Activated naive CD8-positive, alpha-beta T cell treated with anti-CD3 and anti-CD28 coated beads, Interleukin-2, amount 50 U/mL, for 24 hours (primary cell): ENCODE measurements around the gene MEIOC.
"Not testable (repeated sequence)": the region's sequence is repeated elsewhere in the genome, so short reads cannot be mapped to it uniquely, and the experiment has no call there.

Source experiments
- ATAC-seq: fragments of 150-1000 bp; cut with Tn5 transposase; one replicate; pipeline ENCODE4 v1.10.0; 2021
- DNase-seq: peaks from one replicate; pipeline ENCODE4 v3.0.0; 2021
- H3K27ac Mint-ChIP-seq: one replicate; pipeline ENCODE4 v1.8.0; 2021; ENCODE audit warnings: mild to moderate bottlenecking, mixed read lengths
- H3K27me3 Mint-ChIP-seq: one replicate; pipeline ENCODE4 v1.8.0; 2021; ENCODE audit warnings: mixed read lengths
- H3K36me3 Mint-ChIP-seq: one replicate; pipeline ENCODE4 v1.8.0; 2021; ENCODE audit warnings: low read depth, mixed read lengths
- H3K4me1 Mint-ChIP-seq: one replicate; pipeline ENCODE4 v1.8.0; 2021; ENCODE audit warnings: mixed read lengths
- H3K4me3 Mint-ChIP-seq: one replicate; pipeline ENCODE4 v1.8.0; 2021; ENCODE audit warnings: mild to moderate bottlenecking, moderate library complexity, mixed read lengths
- H3K9me3 Mint-ChIP-seq: one replicate; pipeline ENCODE4 v1.8.0; 2021; ENCODE audit warnings: mixed read lengths

MEIOC gene

DNA sequence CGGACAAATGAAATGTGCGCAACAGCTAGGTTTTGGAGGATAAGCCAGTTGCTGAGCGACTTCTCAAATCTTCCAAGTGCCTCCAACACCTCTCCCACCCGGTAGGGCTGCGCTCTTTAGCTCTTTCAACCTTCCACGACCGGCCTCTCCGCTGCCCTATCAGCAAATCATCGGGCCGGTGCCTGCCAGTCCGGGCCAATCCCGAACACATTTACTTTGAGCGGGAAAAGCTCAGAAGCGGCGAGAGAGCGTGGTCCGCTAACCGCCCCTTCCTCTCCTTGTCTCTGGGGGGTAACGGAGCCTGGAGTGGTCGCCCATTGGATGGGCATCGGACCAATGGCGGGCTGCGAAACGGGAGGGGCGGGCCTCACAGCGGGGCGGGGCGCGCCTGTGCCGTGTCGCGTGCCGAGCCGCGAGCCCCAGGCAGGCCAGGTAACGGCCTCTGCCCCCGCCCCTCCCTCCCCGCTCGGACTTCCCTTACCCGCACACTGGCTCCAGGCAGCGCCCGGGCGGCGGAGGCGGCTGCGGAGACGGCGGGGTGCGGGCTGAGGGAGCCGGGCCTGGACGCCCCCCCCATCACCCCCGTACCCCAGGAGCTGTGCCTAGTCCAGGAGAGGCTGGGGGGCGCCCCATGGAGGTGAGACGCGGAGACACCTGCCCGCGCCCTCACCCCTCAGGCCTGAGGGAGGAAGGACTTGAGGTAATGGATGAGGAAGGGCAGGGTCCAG, at the start of gene MEIOC:
MEIOC (plus strand) TSS at position 486 of the 728 bp plus-strand sequence; CDS start at position 632, 146 bp downstream.
- Mint-ChIP-seq H3K36me3 (peaks cover 2% of the 10 kb centered on the region), H3K27ac (no peak within 1 kb of the TSS), H3K27me3 (peaks cover 39% of the 10 kb centered on the region), H3K4me3 (peak within 1 kb of the TSS; percentile 67), H3K4me1 (peaks cover 5% of the 10 kb centered on the region), H3K9me3 (no peaks in the 10 kb centered on the region)
- peak; percentile 40 for DNase-seq
- peak; percentile 80 for ATAC-seq

- Mint-ChIP-seq H3K27ac (no peak overlapping the region), H3K27me3 (peaks cover 5% of the 10 kb centered on the region), H3K36me3 (no peaks in the 10 kb centered on the region), H3K9me3 (no peaks in the 10 kb centered on the region), H3K4me1 (peaks cover 1% of the 10 kb centered on the region), H3K4me3 (no peak overlapping the region)
- ATAC-seq (no peak), DNase-seq (no peak)
These were observed 49.6 kb upstream of the MEIOC start for GRCh38 chr17:44606658-44607057.

DNA sequence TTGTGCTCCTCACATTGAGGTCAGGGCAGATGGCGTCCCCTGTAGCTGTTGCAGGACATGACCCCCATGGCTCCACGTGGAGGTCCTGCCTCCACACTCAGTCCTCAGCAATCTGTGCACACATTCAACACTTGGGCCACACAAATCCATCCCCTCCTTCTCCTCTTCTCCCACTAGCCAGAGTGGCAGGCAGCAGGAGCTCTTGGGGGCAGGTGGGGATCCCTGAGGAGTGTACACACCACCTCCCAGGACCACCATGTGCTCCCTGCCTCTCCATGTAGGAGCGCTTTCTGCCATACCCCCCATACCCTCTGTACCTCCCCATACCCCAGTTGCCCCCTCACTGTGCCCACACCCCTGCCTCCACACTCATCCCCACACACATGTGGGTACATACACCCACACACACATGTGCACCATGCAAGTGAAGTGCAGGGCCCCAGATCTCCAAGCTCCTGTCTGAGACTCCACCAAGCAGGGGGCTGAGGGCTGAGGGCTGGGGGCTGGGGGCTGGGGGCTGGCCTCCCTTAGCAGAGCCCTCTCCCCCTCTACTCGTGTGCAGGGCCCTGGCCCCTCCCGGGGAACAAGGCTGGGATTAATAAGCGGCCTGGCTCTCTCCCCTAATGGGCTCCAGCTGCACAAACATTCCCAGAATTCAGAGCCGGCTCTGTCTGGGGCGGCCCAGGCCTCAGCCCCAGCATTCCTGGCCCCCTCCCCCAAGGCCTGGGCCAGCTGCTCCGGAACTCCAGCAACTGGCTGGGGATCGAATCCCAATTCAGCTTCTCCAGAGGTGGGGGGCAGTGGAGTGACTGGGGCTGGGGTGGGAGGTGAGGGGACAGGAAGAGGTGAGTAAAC, 48.2 kb upstream of the MEIOC start:
- DNase-seq (no peak), ATAC-seq (no peak)
- H3K27me3 Mint-ChIP-seq, result peaks cover 8% of the 10 kb centered on the region
- H3K4me1 Mint-ChIP-seq, result peaks cover 2% of the 10 kb centered on the region
- no peaks in the 10 kb centered on the region for H3K36me3 Mint-ChIP-seq
- no peak overlapping the region for H3K27ac Mint-ChIP-seq
- no peak overlapping the region for H3K4me3 Mint-ChIP-seq
- no peaks in the 10 kb centered on the region for H3K9me3 Mint-ChIP-seq

DNA sequence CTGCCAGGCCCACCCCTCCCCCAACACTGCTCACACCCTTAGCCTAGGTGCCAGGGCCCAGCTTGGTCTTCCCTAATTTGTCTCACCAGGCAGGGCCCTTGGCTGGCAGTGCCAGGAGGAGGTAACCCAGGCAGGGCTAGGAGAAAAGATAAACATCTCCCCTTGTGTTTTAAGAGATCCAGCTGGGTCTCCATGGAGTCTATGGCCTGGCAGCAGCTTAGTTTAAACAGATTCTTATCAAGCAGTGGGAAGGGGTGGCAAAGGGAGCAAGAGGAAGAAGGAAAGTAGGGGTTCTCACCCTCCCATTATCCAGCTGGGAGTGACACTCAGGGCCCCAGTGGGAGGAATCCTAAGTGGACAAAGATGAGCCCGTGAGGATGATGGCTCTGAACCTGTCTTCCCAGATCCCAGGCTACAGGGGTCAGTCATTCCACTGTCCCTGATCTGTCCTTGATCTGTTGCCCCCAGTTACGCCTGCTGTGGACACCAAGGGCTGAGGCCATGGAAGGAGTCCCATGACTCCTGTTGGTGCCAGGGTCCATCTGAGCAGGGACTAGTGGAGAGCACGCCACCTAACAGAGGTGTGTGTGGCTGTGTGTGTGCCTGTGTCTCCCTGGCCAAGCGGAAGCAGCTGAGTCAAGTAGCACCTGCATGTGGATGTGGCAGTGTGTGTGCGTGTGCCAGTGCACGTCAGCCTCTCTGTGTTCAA, 47.4 kb upstream of the MEIOC start:
- peaks cover 8% of the 10 kb centered on the region for H3K27me3 Mint-ChIP-seq
- ATAC-seq (no peak), DNase-seq (no peak)
- no peak overlapping the region for H3K27ac Mint-ChIP-seq
- H3K9me3 Mint-ChIP-seq, result no peaks in the 10 kb centered on the region
- no peaks in the 10 kb centered on the region for H3K36me3 Mint-ChIP-seq
- H3K4me3 Mint-ChIP-seq, result no peak overlapping the region
- peaks cover 2% of the 10 kb centered on the region for H3K4me1 Mint-ChIP-seq

DNA sequence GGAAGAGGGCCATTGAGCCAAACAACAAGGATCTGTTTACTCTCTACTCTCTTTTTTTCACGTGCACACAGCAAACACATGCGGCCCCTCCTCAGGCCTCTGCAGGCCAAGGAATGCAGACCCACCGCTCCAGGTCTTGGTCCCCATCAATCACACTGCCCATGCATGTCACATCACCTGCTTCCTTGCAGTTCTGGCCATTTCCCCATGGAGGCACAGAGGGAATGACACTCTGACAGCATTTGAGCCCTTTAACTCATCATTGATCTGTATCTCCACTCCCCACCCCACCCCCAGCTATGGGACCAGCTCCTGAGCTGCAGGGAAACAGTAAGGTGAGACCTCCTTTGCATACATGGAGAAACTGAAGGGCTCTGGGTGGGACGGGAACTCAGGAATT, 45.9 kb upstream of the MEIOC start:
- Mint-ChIP-seq H3K36me3 (no peaks in the 10 kb centered on the region), H3K27me3 (peaks cover 10% of the 10 kb centered on the region), H3K9me3 (no peaks in the 10 kb centered on the region), H3K4me3 (no peak overlapping the region), H3K27ac (no peak overlapping the region), H3K4me1 (peaks cover 2% of the 10 kb centered on the region)
- ATAC-seq (no peak), DNase-seq (no peak)

DNA sequence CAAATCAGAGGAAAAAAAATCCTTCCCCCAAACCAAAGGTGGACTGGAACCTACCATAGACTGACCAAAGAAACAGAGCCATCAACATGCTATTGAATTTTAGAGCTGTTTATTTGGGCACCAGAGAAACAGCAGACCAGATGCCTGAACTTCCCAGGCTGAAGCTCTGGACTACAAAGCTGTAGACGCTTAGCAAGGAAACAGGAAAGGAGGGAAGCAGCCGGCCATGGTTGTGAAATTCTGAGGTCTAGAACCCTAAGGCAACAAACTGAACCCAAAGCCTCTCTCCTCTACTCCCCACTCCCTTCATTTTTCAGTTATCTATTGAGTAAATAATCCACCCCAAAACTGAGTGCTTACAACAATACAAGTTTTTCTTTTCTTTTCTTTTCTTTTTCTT, 45.4 kb upstream of the MEIOC start:
- peaks cover 2% of the 10 kb centered on the region for H3K4me1 Mint-ChIP-seq
- no peak overlapping the region for H3K4me3 Mint-ChIP-seq
- H3K27ac Mint-ChIP-seq, result no peak overlapping the region
- H3K27me3 Mint-ChIP-seq, result peaks cover 11% of the 10 kb centered on the region
- no peaks in the 10 kb centered on the region for H3K9me3 Mint-ChIP-seq
- DNase-seq (no peak), ATAC-seq (no peak)
- no peaks in the 10 kb centered on the region for H3K36me3 Mint-ChIP-seq

GRCh38 chr17:44614862-44615261, 41.4 kb upstream of the MEIOC start:
- Mint-ChIP-seq H3K4me3 (no peak overlapping the region), H3K9me3 (no peaks in the 10 kb centered on the region), H3K27ac (no peak overlapping the region), H3K36me3 (no peaks in the 10 kb centered on the region), H3K27me3 (peaks cover 17% of the 10 kb centered on the region), H3K4me1 (peaks cover 2% of the 10 kb centered on the region)
- DNase-seq (no peak), ATAC-seq (no peak)

DNA sequence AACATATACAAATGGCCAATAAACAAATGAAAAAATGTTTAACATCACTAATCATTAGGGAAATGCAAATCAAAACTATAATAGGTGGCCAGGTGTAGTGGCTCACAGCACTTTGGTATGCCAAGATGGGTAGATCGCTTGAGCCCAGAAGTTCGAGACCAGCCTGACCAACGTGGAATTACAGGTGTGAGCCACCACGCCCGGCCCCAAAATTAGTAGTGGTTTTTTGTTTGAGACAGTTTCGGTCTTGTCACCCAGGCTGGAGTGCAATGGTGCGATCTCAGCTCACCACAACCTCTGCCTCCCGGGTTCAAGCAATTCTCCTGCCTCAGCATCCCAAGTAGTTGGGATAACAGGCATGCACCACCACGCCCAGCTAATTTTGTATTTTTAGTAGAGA, 37.6 kb upstream of the MEIOC start:
- H3K4me3 Mint-ChIP-seq, ATAC-seq, H3K4me1 Mint-ChIP-seq, H3K27ac Mint-ChIP-seq, H3K36me3 Mint-ChIP-seq, H3K9me3 Mint-ChIP-seq, DNase-seq: not testable (repeated sequence)
- H3K27me3 Mint-ChIP-seq, result peaks cover 13% of the 10 kb centered on the region

- no peak overlapping the region for H3K27ac Mint-ChIP-seq
- H3K27me3 Mint-ChIP-seq, result peaks cover 10% of the 10 kb centered on the region
- no peak overlapping the region for H3K4me3 Mint-ChIP-seq
- ATAC-seq (no peak), DNase-seq (no peak)
- no peaks in the 10 kb centered on the region for H3K36me3 Mint-ChIP-seq
- no peaks in the 10 kb centered on the region for H3K4me1 Mint-ChIP-seq
- no peaks in the 10 kb centered on the region for H3K9me3 Mint-ChIP-seq
These were observed 33.1 kb upstream of the MEIOC start for GRCh38 chr17:44623070-44623725.

- H3K27me3 Mint-ChIP-seq, result peaks cover 4% of the 10 kb centered on the region
- H3K9me3 Mint-ChIP-seq, result no peaks in the 10 kb centered on the region
- H3K27ac Mint-ChIP-seq, result no peak overlapping the region
- H3K4me3 Mint-ChIP-seq, result no peak overlapping the region
- peaks cover 3% of the 10 kb centered on the region for H3K4me1 Mint-ChIP-seq
- ATAC-seq (no peak), DNase-seq (no peak)
- H3K36me3 Mint-ChIP-seq, result no peaks in the 10 kb centered on the region
These were observed 28.6 kb upstream of the MEIOC start for GRCh38 chr17:44627513-44628242.

DNA sequence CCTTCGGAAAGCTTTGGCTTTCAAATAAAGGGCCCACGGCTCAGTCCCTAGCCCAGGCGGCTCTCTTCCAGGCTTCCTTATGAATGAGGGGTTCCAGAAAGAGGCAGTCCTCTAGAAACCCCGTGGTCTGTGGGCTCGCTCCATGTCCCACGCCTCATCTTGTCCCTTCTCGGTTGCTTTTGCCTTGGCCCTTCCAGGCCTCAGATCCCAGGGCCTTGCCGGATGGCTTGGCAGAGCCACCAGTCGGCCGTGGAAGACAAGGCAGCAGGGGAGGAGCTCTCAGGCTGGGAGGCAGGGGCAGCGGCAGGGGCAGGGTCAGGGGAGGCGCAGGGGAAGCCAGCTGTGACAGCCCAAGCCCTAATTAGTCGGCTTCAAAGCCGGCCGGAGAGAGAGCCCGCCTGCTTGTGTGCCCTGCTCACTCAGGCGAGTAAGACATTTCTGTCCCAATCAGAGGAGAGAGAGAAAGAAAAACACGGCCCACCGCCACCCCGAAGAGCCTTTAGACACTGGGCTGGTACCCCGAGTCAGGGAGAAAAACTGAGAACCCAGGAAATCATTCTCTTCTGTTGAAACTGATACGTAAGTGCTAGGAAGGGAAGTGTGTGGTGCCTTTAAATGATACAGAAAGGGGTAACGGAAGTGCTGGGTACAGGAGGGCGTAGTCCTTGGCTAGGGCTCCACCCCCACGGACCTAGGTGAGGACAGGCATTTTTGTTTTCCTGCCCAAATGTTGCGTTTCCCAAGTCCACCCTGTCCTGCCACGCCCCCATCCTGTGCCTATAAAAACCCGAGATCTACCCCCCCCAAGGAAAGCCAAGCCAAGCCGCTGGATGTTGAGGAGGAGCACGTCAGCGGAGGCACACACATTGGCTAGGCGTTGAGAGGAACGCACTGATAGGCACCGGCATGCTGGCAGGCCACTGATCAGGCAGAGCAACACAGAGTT, 27.8 kb upstream of the MEIOC start:
- H3K27ac Mint-ChIP-seq, result no peak overlapping the region
- H3K27me3 Mint-ChIP-seq, result peaks cover 4% of the 10 kb centered on the region
- no peaks in the 10 kb centered on the region for H3K9me3 Mint-ChIP-seq
- ATAC-seq, result no peak
- DNase-seq, result no peak
- H3K4me3 Mint-ChIP-seq, result peak overlapping the region; percentile 29
- H3K36me3 Mint-ChIP-seq, result no peaks in the 10 kb centered on the region
- peaks cover 3% of the 10 kb centered on the region for H3K4me1 Mint-ChIP-seq

- peaks cover 4% of the 10 kb centered on the region for H3K27me3 Mint-ChIP-seq
- ATAC-seq, result no peak
- H3K27ac Mint-ChIP-seq, result no peak overlapping the region
- H3K4me3 Mint-ChIP-seq, result no peak overlapping the region
- no peaks in the 10 kb centered on the region for H3K36me3 Mint-ChIP-seq
- H3K9me3 Mint-ChIP-seq, result no peaks in the 10 kb centered on the region
- DNase-seq, result no peak
- peaks cover 3% of the 10 kb centered on the region for H3K4me1 Mint-ChIP-seq
These were observed 27.0 kb upstream of the MEIOC start for GRCh38 chr17:44629314-44629713.

- no peak overlapping the region for H3K4me3 Mint-ChIP-seq
- no peak overlapping the region for H3K27ac Mint-ChIP-seq
- DNase-seq, result no peak
- ATAC-seq, result no peak
- H3K4me1 Mint-ChIP-seq, result peaks cover 3% of the 10 kb centered on the region
- H3K9me3 Mint-ChIP-seq, result no peaks in the 10 kb centered on the region
- peaks cover 4% of the 10 kb centered on the region for H3K27me3 Mint-ChIP-seq
- no peaks in the 10 kb centered on the region for H3K36me3 Mint-ChIP-seq
These were observed 25.6 kb upstream of the MEIOC start for GRCh38 chr17:44630703-44631102.
